Measurements from ENCODE around the gene IL10RB. TPM values are rescaled to one million over a fixed set of nuclear protein-coding genes. Genes with fewer than 3 reads are reported as not detected.

Gene IL10RB
- total and polyA plus RNA-seq, 2 of the 13 experiments (the other 11 are each of a cell fraction or from before 2014, with no cell fraction given), result 17.4 to 18.2 TPM

GRCh38 chr21:33266050-33266788 lies at the start of gene IL10RB (continued):
- TF ChIP-seq ZBTB44 (CRISPR knock-in tag; IDR thresholded peaks at IDR 0.05) (no peak), MZF1 (CRISPR knock-in tag; IDR thresholded peaks at IDR 0.05; ENCODE audit: borderline replicate concordance) (no peak), ZNF646 (CRISPR knock-in tag; IDR thresholded peaks at IDR 0.05) (no peak), SRSF4 (IDR thresholded peaks at IDR 0.05; ENCODE audit: low read depth, low read length, poor library complexity, severe bottlenecking) (no peak), ZBTB4 (CRISPR knock-in tag; IDR thresholded peaks at IDR 0.05; ENCODE audit: borderline replicate concordance) (no peak), ZNF839 (CRISPR knock-in tag; IDR thresholded peaks at IDR 0.05; ENCODE audit: borderline replicate concordance) (no peak), ZNF644 (CRISPR knock-in tag; IDR thresholded peaks at IDR 0.05; ENCODE audit: low read depth) (no peak), TCF12 (IDR thresholded peaks at IDR 0.05) (no peak), TCF12 (CRISPR knock-in tag; IDR thresholded peaks at IDR 0.05) (no peak), ZNF20 (CRISPR knock-in tag; IDR thresholded peaks at IDR 0.05) (no peak), SNRNP70 (IDR thresholded peaks at IDR 0.05; ENCODE audit: low read depth, low read length) (no peak), ZNF773 (CRISPR knock-in tag; IDR thresholded peaks at IDR 0.05; ENCODE audit: borderline replicate concordance) (no peak), TOE1 (CRISPR knock-in tag; IDR thresholded peaks at IDR 0.05) (no peak), TIGD3 (CRISPR knock-in tag; IDR thresholded peaks at IDR 0.05; ENCODE audit: borderline replicate concordance) (no peak)
